IPS DF 19.7 (cell line): ENCODE data around the gene HCRTR1.

Experiments
- DNase-seq: peaks from one replicate; pipeline ENCODE4 v3.0.0-alpha.2; 2013; ENCODE audit warnings: low read depth, low spot score

The HCRTR1 gene

GRCh38 chr1:31617218-31617915 lies at the start of gene HCRTR1:
TSS of gene HCRTR1 (plus strand) at chr1:31617689. CDS start at chr1:31619193, 1,504 bp downstream.
- no peak for DNase-seq

- no peak for DNase-seq
Observed at GRCh38 chr1:31567956-31568570, 49.4 kb upstream of the HCRTR1 start.

GRCh38 chr1:31568895-31569595 lies 48.4 kb upstream of the HCRTR1 start:
- DNase-seq, result no peak

GRCh38 chr1:31569596-31570173 lies 47.8 kb upstream of the HCRTR1 start:
- DNase-seq, result no peak

GRCh38 chr1:31570228-31570627 lies 47.3 kb upstream of the HCRTR1 start:
- no peak for DNase-seq

GRCh38 chr1:31570906-31571305 lies 46.6 kb upstream of the HCRTR1 start:
- DNase-seq, result no peak

- DNase-seq, result no peak
Observed at GRCh38 chr1:31571340-31572295, 45.9 kb upstream of the HCRTR1 start.

GRCh38 chr1:31572323-31573104 lies 45.0 kb upstream of the HCRTR1 start:
- DNase-seq, result no peak

GRCh38 chr1:31573261-31573660 lies 44.2 kb upstream of the HCRTR1 start:
- DNase-seq, result no peak

GRCh38 chr1:31574749-31575368 lies 42.6 kb upstream of the HCRTR1 start:
- no peak for DNase-seq

GRCh38 chr1:31575369-31576140 lies 41.9 kb upstream of the HCRTR1 start:
- no peak for DNase-seq

- no peak for DNase-seq
Observed at GRCh38 chr1:31576201-31576669, 41.3 kb upstream of the HCRTR1 start, which contains the start of gene TINAGL1. TSS of gene TINAGL1 (plus strand) at chr1:31576515. CDS start at chr1:31577149, 634 bp downstream.

GRCh38 chr1:31576743-31577455 lies 40.6 kb upstream of the HCRTR1 start:
- no peak for DNase-seq

- no peak for DNase-seq
Observed at GRCh38 chr1:31577515-31578192, 39.8 kb upstream of the HCRTR1 start.

- no peak for DNase-seq
Observed at GRCh38 chr1:31579374-31579773, 38.1 kb upstream of the HCRTR1 start.

GRCh38 chr1:31580513-31580870 lies 37.0 kb upstream of the HCRTR1 start:
- DNase-seq, result no peak

- DNase-seq, result no peak
Observed at GRCh38 chr1:31580891-31581603, 36.4 kb upstream of the HCRTR1 start.
